ENCODE results near the gene AMOTL1.

Gene AMOTL1, protein sequence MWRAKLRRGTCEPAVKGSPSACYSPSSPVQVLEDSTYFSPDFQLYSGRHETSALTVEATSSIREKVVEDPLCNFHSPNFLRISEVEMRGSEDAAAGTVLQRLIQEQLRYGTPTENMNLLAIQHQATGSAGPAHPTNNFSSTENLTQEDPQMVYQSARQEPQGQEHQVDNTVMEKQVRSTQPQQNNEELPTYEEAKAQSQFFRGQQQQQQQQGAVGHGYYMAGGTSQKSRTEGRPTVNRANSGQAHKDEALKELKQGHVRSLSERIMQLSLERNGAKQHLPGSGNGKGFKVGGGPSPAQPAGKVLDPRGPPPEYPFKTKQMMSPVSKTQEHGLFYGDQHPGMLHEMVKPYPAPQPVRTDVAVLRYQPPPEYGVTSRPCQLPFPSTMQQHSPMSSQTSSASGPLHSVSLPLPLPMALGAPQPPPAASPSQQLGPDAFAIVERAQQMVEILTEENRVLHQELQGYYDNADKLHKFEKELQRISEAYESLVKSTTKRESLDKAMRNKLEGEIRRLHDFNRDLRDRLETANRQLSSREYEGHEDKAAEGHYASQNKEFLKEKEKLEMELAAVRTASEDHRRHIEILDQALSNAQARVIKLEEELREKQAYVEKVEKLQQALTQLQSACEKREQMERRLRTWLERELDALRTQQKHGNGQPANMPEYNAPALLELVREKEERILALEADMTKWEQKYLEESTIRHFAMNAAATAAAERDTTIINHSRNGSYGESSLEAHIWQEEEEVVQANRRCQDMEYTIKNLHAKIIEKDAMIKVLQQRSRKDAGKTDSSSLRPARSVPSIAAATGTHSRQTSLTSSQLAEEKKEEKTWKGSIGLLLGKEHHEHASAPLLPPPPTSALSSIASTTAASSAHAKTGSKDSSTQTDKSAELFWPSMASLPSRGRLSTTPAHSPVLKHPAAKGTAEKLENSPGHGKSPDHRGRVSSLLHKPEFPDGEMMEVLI

DNA sequence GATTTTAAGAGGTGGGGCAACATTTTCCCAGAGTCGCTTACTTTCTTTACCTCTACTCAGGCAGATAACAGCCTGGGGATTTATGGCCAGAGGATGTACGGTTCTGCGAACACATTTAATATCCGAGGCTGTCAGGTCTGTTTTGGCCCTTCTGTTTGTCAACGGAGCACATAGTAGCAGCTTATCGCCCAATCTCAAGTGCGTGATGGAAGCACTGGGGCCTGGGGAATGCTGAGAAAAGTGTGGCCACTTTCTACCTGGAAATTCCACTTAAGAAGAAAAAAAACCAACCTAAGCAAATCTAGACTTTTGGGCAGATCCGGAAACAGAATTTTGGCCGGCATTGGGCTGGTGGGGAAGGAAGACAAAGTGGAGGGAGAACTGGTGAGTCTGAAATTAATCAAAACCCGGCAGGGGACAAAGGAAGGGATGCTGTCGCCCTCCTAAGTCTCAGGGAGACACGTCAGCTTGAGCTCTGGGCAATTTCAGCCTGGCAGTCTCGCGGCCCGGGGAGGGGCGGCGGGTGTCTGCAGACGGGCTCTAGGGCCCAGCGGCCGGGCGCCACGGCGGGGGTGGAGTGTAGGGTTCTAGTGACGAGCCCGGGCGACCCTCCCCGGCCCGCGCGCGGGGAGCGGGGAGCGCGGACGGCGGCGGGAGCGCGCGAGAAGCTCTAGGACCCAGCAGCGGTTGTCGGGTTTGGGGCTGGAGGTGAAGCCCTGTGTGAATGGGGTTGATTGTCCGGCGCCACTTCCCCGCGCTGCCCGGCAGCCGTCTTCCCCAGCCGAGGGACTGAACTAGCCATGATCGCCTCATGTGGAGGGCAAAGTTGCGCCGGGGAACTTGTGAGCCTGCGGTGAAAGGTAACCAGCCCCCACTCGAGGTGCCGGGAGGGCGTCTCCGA lies at the start of gene AMOTL1:
Gene AMOTL1 (plus strand): TSS at position 656 of the 901 bp plus-strand sequence. CDS start 156 bp downstream, at position 812.
- no peak for FAIRE-seq

GRCh38 chr11:94719876-94720275 lies 48.3 kb upstream of the AMOTL1 start:
- FAIRE-seq, result no peak

- FAIRE-seq, result no peak
These were observed 46.4 kb upstream of the AMOTL1 start for GRCh38 chr11:94721565-94722292.

GRCh38 chr11:94722735-94723134 lies 45.4 kb upstream of the AMOTL1 start:
- FAIRE-seq, result no peak

GRCh38 chr11:94725097-94725496 lies 43.1 kb upstream of the AMOTL1 start:
- FAIRE-seq, result no peak

- FAIRE-seq, result no peak
These were observed 40.3 kb upstream of the AMOTL1 start for GRCh38 chr11:94727819-94728218.

GRCh38 chr11:94728541-94728940 lies 39.6 kb upstream of the AMOTL1 start:
- no peak for FAIRE-seq

- no peak for FAIRE-seq
These were observed 39.0 kb upstream of the AMOTL1 start for GRCh38 chr11:94728966-94729751.

DNA sequence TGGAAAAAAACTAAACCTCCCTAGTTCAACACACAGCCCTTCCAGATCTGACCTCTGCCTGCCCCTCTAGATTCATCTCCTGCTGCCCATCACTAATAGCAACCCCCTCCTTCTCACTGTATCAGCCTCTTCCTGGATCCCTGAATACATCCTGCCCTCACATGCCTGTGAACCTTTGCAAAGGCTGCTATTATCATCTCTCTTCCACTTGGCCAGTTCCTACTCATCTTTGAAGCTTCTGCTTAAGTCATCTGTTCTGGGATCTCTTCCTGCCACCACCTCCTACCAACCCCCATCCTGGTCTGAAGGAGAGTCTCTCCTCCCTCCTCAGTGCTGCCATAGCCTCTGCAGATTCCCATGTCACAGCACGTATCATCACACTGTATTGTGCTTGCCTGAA lies 38.0 kb upstream of the AMOTL1 start:
- FAIRE-seq, result no peak

DNA sequence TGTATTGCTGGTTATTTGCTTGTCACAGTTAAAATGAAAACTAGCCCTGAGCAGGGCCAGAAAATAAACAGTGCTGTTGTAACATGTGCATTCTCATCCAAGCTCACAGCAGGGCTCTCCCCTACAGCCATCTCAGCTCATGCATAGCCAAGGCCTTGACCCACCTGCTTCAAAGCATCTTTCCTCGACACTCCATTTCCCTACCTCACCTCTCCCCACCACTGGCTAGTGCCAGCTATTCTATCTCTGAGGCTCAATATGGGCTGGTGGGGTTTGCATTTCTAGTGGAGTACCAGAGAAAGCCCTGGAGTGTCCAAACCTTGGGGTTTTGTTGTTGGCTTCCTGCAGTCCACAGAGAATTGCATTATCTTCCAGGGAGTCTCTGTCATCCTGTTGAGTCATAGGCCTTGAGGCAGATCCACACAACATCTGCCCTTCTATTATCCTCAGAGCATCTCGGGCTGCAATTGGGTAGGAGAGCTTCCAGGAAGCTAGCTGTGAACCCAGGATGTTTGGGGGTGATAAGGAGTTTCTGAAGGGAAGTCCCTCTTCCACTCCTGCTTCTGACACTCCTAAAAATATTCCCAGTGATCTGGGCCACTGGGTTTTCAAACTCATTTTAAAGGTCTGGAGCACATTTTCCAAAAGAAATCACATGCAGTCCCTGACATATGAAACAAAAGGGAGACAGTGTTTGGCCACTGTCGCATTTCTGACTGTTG lies 36.1 kb upstream of the AMOTL1 start:
- no peak for FAIRE-seq

DNA sequence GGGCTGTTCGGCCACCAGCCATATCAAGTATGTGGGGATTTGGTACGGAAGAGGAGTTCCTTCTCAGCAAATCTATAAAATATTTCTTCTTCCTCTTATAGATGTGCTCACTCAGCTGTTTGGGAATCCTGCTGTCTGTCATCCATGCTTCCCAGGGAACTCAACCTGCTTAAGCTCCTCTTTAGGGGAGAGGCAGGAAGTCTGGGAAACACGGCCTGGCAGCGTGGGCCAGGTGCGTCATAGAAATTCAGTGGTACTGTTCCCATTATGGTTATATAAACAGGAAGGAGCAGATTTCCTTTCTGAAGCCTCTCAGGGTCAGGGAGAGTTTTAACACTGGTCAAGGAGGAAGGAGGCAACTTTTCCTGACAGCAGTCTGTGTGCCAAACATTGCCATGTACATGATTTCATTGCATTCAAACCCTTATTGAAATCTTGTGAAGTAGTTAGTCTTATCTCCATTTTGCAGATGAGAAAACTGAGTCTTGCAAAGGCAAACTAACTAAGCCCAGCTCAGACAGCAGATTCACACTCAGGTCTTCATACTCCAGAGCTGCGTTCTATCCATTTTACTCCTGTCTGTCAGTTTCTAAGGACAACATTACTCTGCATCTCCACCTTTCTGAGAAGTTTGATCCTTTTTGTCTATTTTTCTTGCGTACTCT lies 35.4 kb upstream of the AMOTL1 start:
- FAIRE-seq, result no peak

DNA sequence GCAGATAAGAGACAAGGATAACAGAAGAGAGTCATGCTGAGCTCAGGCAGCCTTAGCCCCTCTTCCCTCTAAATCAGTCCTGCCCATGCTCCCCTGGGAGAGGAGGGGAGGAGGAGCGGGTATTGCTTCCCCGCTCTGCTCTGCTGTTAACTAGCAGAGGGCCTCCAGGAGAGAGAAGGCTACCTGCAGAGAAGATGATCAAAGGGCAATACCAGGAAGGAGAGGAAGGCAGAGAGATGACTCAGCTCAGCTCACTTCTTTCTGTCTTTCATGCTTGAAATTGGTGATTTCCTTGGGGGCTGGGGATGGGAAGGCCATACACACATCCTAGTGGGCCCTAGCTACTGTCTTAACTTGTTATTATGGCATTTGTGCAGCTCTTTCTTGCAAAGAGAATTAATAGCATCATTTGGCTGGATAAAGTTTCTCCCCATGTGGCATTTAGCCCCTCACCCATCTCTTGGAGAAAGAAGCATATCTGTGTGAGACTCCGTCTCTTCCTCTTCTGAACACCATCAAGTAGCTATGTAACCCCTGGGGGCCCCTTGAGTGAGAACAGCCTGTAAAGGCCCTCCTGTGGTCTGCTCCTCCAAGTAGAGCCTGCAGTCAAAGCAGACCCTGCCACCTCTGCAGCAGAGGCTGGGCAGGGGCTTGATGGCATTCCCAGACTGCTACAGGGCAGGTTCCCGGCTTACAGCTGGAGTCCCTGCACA lies 33.4 kb upstream of the AMOTL1 start:
- no peak for FAIRE-seq

DNA sequence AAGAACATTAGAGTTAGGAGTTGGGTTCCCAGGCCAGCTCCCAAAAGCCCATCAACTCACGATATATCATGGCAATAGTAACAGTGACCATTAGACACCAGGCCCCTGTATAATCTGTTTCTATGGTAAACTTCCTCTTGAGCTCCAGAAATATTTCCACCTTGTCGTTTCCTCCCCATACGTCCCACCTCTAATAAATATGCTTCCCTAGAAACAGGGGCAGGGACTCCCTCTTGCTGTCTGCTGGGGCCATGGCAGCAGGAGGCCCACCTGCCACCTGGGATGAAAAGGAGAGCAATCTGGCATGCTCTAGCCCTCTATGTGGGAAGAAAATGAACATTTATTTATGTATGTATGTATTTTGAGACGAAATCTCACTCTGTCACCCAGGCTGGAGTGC lies 32.2 kb upstream of the AMOTL1 start:
- FAIRE-seq, result no peak

DNA sequence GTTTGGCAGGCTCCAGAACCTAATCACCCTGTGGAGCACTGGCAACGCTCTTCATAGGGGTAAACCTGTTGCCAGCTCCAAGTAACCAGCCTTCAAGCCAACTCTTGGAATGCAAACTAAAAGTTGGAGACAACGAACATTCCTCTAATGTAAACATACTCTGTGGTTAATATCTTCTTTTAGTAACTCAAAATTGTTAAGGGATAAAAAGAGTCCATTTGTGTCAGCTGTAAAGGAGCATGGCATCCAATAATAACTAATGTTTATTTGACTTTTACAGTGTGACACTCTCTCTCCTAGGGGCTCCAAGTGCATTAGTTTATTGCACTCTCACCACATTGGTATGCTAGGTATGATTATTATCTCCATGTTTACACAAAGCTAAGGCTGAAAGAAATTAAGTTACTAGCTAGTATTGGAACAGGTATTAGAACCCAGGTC lies 31.0 kb upstream of the AMOTL1 start:
- no peak for FAIRE-seq

- no peak for FAIRE-seq
These were observed 29.4 kb upstream of the AMOTL1 start for GRCh38 chr11:94738746-94739145.

DNA sequence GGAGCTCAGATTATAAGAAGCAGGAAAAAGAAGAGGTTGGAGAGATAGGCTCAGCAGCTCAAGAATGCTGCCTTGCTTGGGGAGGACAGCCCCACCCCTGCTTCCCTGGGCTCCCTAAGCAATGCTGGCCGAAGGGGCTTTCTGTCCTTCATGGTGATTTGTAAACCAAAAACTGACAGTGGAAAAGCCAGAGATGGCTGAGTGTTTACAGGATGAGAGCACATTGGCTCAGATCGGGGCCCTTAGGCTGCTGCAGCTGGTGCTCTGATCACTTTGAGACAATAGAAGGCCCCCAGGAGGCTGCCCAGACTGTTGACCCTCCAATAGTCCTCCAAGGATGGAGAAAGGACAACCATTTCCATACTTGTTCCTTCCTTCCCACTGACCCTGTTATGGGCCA lies 28.8 kb upstream of the AMOTL1 start:
- no peak for FAIRE-seq

DNA sequence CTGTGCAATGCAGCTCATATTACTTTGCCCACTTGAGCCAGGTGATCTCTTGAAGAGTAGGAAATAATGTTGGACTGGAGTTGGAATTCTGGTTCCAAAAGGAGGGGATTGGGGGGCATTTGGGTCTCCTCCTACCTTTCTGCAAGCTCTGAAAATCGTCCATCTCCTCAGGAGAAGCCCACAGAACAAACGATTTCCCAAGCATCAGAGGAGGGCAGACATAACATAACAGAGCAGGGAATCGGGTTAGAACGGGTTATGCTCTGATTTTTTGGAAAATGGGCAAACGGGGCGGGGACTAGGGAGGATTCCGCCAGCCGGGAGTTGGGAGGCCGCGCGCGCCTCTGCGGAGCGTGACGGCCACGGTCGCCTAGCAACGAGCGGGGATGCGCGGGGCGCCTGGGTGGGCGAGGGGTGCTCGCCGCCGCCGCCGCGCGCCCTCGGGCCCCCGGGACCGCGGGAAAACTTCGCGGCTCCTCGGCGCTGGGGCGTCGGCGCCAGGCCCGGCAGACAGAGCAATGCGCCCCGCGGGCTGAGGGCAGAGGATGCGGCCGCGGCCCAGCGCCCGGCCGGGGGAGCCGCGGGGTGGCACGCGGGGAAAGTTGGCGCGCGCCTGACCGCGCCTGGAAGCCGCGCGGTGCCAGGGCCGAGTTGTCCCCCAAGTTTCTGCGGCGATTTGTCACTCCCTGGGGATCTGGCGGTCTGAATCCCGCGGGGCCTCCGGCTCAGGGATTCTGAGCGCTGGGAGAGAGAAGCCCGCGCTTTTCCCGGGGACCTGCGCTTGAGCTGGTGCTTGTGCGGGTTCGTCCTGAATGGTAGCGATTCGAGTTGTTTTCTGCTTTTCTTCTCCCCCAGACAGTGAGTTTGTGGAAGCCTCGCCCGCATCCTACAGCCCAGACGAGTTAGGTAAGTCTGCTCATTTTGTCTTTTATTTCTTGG lies 27.8 kb upstream of the AMOTL1 start:
- FAIRE-seq, result no peak
